HEK293 (cell line): ENCODE measurements around the gene S100A8.

ENCODE experiments used
- CTCF ChIA-PET: fragments of 350-600 bp; formaldehyde crosslinking; extraction: SDS; loops from one replicate; lab custom pipeline; 2021; ENCODE audit warnings: antibody characterized with exemption; lab: Yijun Ruan, JAX
- POLR2A ChIA-PET: fragments of 300-600 bp; formaldehyde crosslinking; extraction: SDS; loops from one replicate; lab custom pipeline; 2020; ENCODE audit warnings: antibody characterized with exemption, inconsistent platforms; lab: Yijun Ruan, JAX
- H3K27ac ChIP-seq: fragments of 200-500 bp; sonication (Bioruptor generic); 2 replicates; pipeline ENCODE4 v1.5.1; 2014; ENCODE audit warnings: low read depth, low read length, control low read depth, inconsistent platforms; ENCODE audit errors: extremely low read depth
- H3K36me3 ChIP-seq, 2 experiments: fragments of 200-500 bp in 1 of 2; sonication (Bioruptor generic) in 1 of 2; 1 replicate in 1 of 2; 2 replicates in 1 of 2; pipeline ENCODE4 v1.5.1; 2014 to 2017; ENCODE audit warnings: inconsistent platforms in 2 of 2, low read length in 2 of 2; ENCODE audit not compliant: control insufficient read depth in 2 of 2, insufficient read depth in 1 of 2
- H3K4me1 ChIP-seq: fragments of 200-500 bp; sonication (Bioruptor generic); 2 replicates; pipeline ENCODE4 v1.5.1; 2014; ENCODE audit warnings: mild to moderate bottlenecking, low read length, inconsistent platforms; ENCODE audit not compliant: control insufficient read depth, insufficient read depth
- H3K4me3 ChIP-seq: 2 replicates; pipeline ENCODE4 v1.5.1; 2011; ENCODE audit warnings: low read depth, mild to moderate bottlenecking, control low read depth, low read length, moderate library complexity
- H3K9me3 ChIP-seq: fragments of 200-500 bp; sonication (Bioruptor generic); 2 replicates; pipeline ENCODE4 v1.5.1; 2014; ENCODE audit warnings: low read depth, low read length, inconsistent platforms; ENCODE audit not compliant: control insufficient read depth, insufficient read depth
- CTCF ChIP-seq: fragments of 450-650 bp; formaldehyde crosslinking; IDR thresholded peaks from 2 replicates; pipeline ENCODE4 v1.5.1; 2016; ENCODE audit warnings: missing biosample characterization, missing genetic modification characterization
- GLI2 ChIP-seq: fragments of 450-650 bp; formaldehyde crosslinking; IDR thresholded peaks from 2 replicates; pipeline ENCODE4; 2017; ENCODE audit warnings: missing biosample characterization, missing genetic modification characterization, low read depth, borderline replicate concordance
- GLI4 ChIP-seq: fragments of 450-650 bp; formaldehyde crosslinking; IDR thresholded peaks from 2 replicates; pipeline ENCODE4 v1.5.1; 2016; ENCODE audit warnings: missing biosample characterization, missing genetic modification characterization
- KLF7 ChIP-seq: fragments of 450-650 bp; formaldehyde crosslinking; IDR thresholded peaks from 2 replicates; pipeline ENCODE4 v1.5.1; 2016; ENCODE audit warnings: missing biosample characterization, missing genetic modification characterization, borderline replicate concordance
- PRDM2 ChIP-seq: fragments of 450-650 bp; formaldehyde crosslinking; IDR thresholded peaks from 2 replicates; pipeline ENCODE4 v1.5.1; 2016; ENCODE audit warnings: missing biosample characterization, missing genetic modification characterization, borderline replicate concordance
- SP7 ChIP-seq: fragments of 450-650 bp; formaldehyde crosslinking; IDR thresholded peaks from 2 replicates; pipeline ENCODE4 v1.5.1; 2016; ENCODE audit warnings: missing biosample characterization, missing genetic modification characterization
- ZBTB20 ChIP-seq: fragments of 450-650 bp; formaldehyde crosslinking; IDR thresholded peaks from 2 replicates; pipeline ENCODE4 v1.5.1; 2016; ENCODE audit warnings: missing biosample characterization, missing genetic modification characterization
- ZFHX2 ChIP-seq: fragments of 450-650 bp; formaldehyde crosslinking; conservative IDR thresholded peaks from 2 replicates; pipeline ENCODE4 v1.5.1; 2016; ENCODE audit warnings: missing biosample characterization, missing genetic modification characterization
- ZNF112 ChIP-seq: fragments of 450-650 bp; formaldehyde crosslinking; IDR thresholded peaks from 2 replicates; pipeline ENCODE4 v1.5.0; 2017; ENCODE audit warnings: missing biosample characterization, missing genetic modification characterization
- ZNF169 ChIP-seq: fragments of 450-650 bp; formaldehyde crosslinking; IDR thresholded peaks from 2 replicates; pipeline ENCODE4 v1.5.1; 2016; ENCODE audit warnings: missing biosample characterization, missing genetic modification characterization
- ZNF175 ChIP-seq: fragments of 450-650 bp; formaldehyde crosslinking; IDR thresholded peaks from 2 replicates; pipeline ENCODE4 v1.5.1; 2016; ENCODE audit warnings: missing biosample characterization, missing genetic modification characterization
- ZNF2 ChIP-seq: fragments of 450-650 bp; formaldehyde crosslinking; IDR thresholded peaks from 2 replicates; pipeline ENCODE4 v1.5.1; 2016; ENCODE audit warnings: missing biosample characterization, missing genetic modification characterization
- ZNF239 ChIP-seq: fragments of 450-650 bp; formaldehyde crosslinking; IDR thresholded peaks from 2 replicates; pipeline ENCODE4 v1.5.1; 2016; ENCODE audit warnings: missing biosample characterization, missing genetic modification characterization
- ZNF324 ChIP-seq: fragments of 450-650 bp; formaldehyde crosslinking; IDR thresholded peaks from 2 replicates; pipeline ENCODE4 v1.5.1; 2016; ENCODE audit warnings: missing biosample characterization, missing genetic modification characterization
- ZNF391 ChIP-seq: fragments of 450-650 bp; formaldehyde crosslinking; IDR thresholded peaks from 2 replicates; pipeline ENCODE4 v1.5.1; 2016; ENCODE audit warnings: low read depth, missing biosample characterization, missing genetic modification characterization, borderline replicate concordance
- ZNF449 ChIP-seq: fragments of 450-650 bp; formaldehyde crosslinking; IDR thresholded peaks from 2 replicates; pipeline ENCODE4 v1.5.1; 2017; ENCODE audit warnings: missing biosample characterization, mild to moderate bottlenecking, missing genetic modification characterization, moderate library complexity
- ZNF501 ChIP-seq: fragments of 450-650 bp; formaldehyde crosslinking; IDR thresholded peaks from 2 replicates; pipeline ENCODE4 v1.5.1; 2016; ENCODE audit warnings: missing biosample characterization, missing genetic modification characterization
- ZNF529 ChIP-seq: fragments of 450-650 bp; formaldehyde crosslinking; IDR thresholded peaks from 2 replicates; pipeline ENCODE4 v1.5.1; 2017; ENCODE audit warnings: missing genetic modification characterization, missing biosample characterization; ENCODE audit not compliant: insufficient replicate concordance
- ZNF558 ChIP-seq: fragments of 450-650 bp; formaldehyde crosslinking; IDR thresholded peaks from 2 replicates; pipeline ENCODE4 v1.5.1; 2016; ENCODE audit warnings: missing biosample characterization, missing genetic modification characterization
- ZNF76 ChIP-seq: fragments of 450-650 bp; formaldehyde crosslinking; IDR thresholded peaks from 2 replicates; pipeline ENCODE4; 2016; ENCODE audit warnings: low read depth, missing biosample characterization, missing genetic modification characterization, borderline replicate concordance
- ZNF785 ChIP-seq: fragments of 450-650 bp; formaldehyde crosslinking; IDR thresholded peaks from 2 replicates; pipeline ENCODE4 v1.5.1; 2016; ENCODE audit warnings: missing biosample characterization, missing genetic modification characterization
- ZNF791 ChIP-seq: fragments of 450-650 bp; formaldehyde crosslinking; IDR thresholded peaks from 2 replicates; pipeline ENCODE4 v1.5.1; 2016; ENCODE audit warnings: missing biosample characterization, missing genetic modification characterization
- ZSCAN30 ChIP-seq: fragments of 450-650 bp; IDR thresholded peaks from 2 replicates; pipeline ENCODE4 v1.5.1; 2018; ENCODE audit warnings: missing biosample characterization, mild to moderate bottlenecking, missing genetic modification characterization, moderate library complexity
- ZSCAN5A ChIP-seq: fragments of 450-650 bp; formaldehyde crosslinking; IDR thresholded peaks from 2 replicates; pipeline ENCODE4 v1.5.1; 2016; ENCODE audit warnings: missing biosample characterization, missing genetic modification characterization

The S100A8 gene

GRCh38 chr1:153341431-153341934 is 49.4 kb downstream of the S100A8 start:
- H3K27ac ChIP-seq: no peak overlapping the region
- no peaks in the 10 kb centered on the region for H3K9me3 ChIP-seq
- no peaks in the 10 kb centered on the region for H3K4me1 ChIP-seq
- TF ChIP-seq ZNF785 (tag by site-specific recombination) (no peak), PRDM2 (no peak), ZNF239 (tag by site-specific recombination) (no peak), ZFHX2 (tag by site-specific recombination) (no peak), ZNF2 (tag by site-specific recombination) (no peak), ZBTB20 (tag by site-specific recombination) (no peak), CTCF (tag by site-specific recombination) (no peak), ZNF501 (tag by site-specific recombination) (no peak)
- ChIA-PET CTCF (interaction anchor here (2.4 to 3.7 kb wide), 2 partner anchors 11 to 124 kb away, joined by 6 to 18 read pairs; no protein-coding TSS in a partner anchor), POLR2A (no interaction called here)
- no peak overlapping the region for H3K4me3 ChIP-seq
- no peaks in the 10 kb centered on the region for H3K36me3 ChIP-seq

- CTCF ChIA-PET: no interaction called here
- POLR2A ChIA-PET: no interaction called here
- no peaks in the 10 kb centered on the region for H3K9me3 ChIP-seq
These were observed 50.5 kb downstream of the S100A8 start for GRCh38 chr1:153340356-153340755.

More at GRCh38 chr1:153340356-153340755, 50.5 kb downstream of the S100A8 start:
- no peak overlapping the region for H3K27ac ChIP-seq
- H3K4me1 ChIP-seq: no peaks in the 10 kb centered on the region
- H3K4me3 ChIP-seq: no peak overlapping the region
- H3K36me3 ChIP-seq: no peaks in the 10 kb centered on the region
- TF ChIP-seq ZNF558 (tag by site-specific recombination) (no peak), ZSCAN30 (tag by site-specific recombination) (no peak), ZNF76 (tag by site-specific recombination) (no peak), ZNF391 (tag by site-specific recombination) (no peak), GLI2 (tag by site-specific recombination) (no peak), GLI4 (tag by site-specific recombination) (no peak), ZSCAN5A (tag by site-specific recombination) (no peak), ZNF529 (no peak), ZNF169 (tag by site-specific recombination) (no peak), SP7 (tag by site-specific recombination) (no peak), ZNF791 (tag by site-specific recombination) (no peak), ZNF175 (no peak), ZNF112 (tag by site-specific recombination) (no peak), ZNF324 (tag by site-specific recombination) (no peak), KLF7 (no peak), ZNF449 (tag by site-specific recombination) (no peak)
